SU-DHL-6 (cell line): ENCODE data around the gene C1S.
"Not testable (repeated sequence)": the region's sequence is repeated elsewhere in the genome, so short reads cannot be mapped to it uniquely, and the experiment has no call there.

Experiments
- H2AFZ ChIP-seq: fragments of 200-600 bp; sonication (generic); 2 replicates; pipeline ENCODE4 v1.6.1; 2014; ENCODE audit warnings: low read depth, mild to moderate bottlenecking, moderate library complexity, mixed read lengths, antibody characterized with exemption, low read length; ENCODE audit not compliant: severe bottlenecking
- H3F3A ChIP-seq: fragments of 200-600 bp; shearing (Covaris generic); 2 replicates; pipeline ENCODE4 v1.6.0; 2016; ENCODE audit warnings: antibody characterized with exemption, mild to moderate bottlenecking; ENCODE audit not compliant: insufficient read depth
- H3K27ac ChIP-seq: fragments of 200-600 bp; sonication (generic); 2 replicates; pipeline ENCODE4 v1.5.1; 2016; ENCODE audit warnings: low read depth, mild to moderate bottlenecking, low read length, moderate library complexity, mixed read lengths
- H3K27me3 ChIP-seq: fragments of 200-600 bp; sonication (generic), shearing (Covaris generic); 2 replicates; pipeline ENCODE4 v1.6.0; 2014; ENCODE audit warnings: mild to moderate bottlenecking, low read length
- H3K36me3 ChIP-seq: fragments of 200-600 bp; sonication (generic); 2 replicates; pipeline ENCODE4 v1.6.1; 2014; ENCODE audit warnings: mild to moderate bottlenecking, low read length, mixed read lengths
- H3K4me2 ChIP-seq: fragments of 300-600, 200-600 bp; shearing (Covaris generic), sonication (generic); 2 replicates; pipeline ENCODE4 v1.6.0; 2014; ENCODE audit warnings: low read length, low read depth, mild to moderate bottlenecking; ENCODE audit not compliant: poor library complexity, severe bottlenecking
- H3K4me3 ChIP-seq: fragments of 200-600 bp; sonication (generic); 2 replicates; pipeline ENCODE4 v1.5.1; 2014; ENCODE audit warnings: antibody characterized with exemption, low read length, mild to moderate bottlenecking, mixed read lengths; ENCODE audit not compliant: insufficient read depth, poor library complexity, severe bottlenecking
- H3K79me2 ChIP-seq: fragments of 200-600 bp; sonication (generic); 2 replicates; pipeline ENCODE4 v1.6.1; 2014; ENCODE audit warnings: mild to moderate bottlenecking, low read length, moderate library complexity; ENCODE audit not compliant: insufficient read depth
- H3K9ac ChIP-seq: fragments of 200-600 bp; sonication (generic); 2 replicates; pipeline ENCODE4 v1.7.0; 2014; ENCODE audit warnings: mild to moderate bottlenecking, low read length
- H3K9me2 ChIP-seq: fragments of 200-600 bp; sonication (generic); replicated peaks from 2 replicates; pipeline ENCODE4 v1.6.1; 2014; ENCODE audit warnings: low read length; ENCODE audit not compliant: insufficient read depth
- H3K9me3 ChIP-seq: fragments of 200-600 bp; sonication (generic); 2 replicates; pipeline ENCODE4 v1.6.1; 2014; ENCODE audit warnings: low read length, mixed read lengths; ENCODE audit not compliant: insufficient read depth
- H4K20me1 ChIP-seq: fragments of 200-600 bp; sonication (generic); 2 replicates; pipeline ENCODE4 v1.6.1; 2014; ENCODE audit warnings: low read depth, mild to moderate bottlenecking, antibody characterized with exemption, low read length, moderate library complexity, mixed read lengths
- CTCF ChIP-seq: fragments of 200-600 bp; sonication (generic); IDR thresholded peaks from one replicate; pipeline ENCODE4 v1.5.1; 2017; ENCODE audit warnings: antibody characterized with exemption, mild to moderate bottlenecking, low read length, moderate library complexity; ENCODE audit not compliant: insufficient read depth, poor library complexity, severe bottlenecking
- EZH2phosphoT487 ChIP-seq: fragments of 200-600 bp; sonication (generic), shearing (Covaris generic); conservative IDR thresholded peaks from 2 replicates; pipeline ENCODE4 v1.6.1; 2018; ENCODE audit warnings: mild to moderate bottlenecking, antibody characterized with exemption, low read length, moderate library complexity, mixed read lengths

Gene C1S

DNA sequence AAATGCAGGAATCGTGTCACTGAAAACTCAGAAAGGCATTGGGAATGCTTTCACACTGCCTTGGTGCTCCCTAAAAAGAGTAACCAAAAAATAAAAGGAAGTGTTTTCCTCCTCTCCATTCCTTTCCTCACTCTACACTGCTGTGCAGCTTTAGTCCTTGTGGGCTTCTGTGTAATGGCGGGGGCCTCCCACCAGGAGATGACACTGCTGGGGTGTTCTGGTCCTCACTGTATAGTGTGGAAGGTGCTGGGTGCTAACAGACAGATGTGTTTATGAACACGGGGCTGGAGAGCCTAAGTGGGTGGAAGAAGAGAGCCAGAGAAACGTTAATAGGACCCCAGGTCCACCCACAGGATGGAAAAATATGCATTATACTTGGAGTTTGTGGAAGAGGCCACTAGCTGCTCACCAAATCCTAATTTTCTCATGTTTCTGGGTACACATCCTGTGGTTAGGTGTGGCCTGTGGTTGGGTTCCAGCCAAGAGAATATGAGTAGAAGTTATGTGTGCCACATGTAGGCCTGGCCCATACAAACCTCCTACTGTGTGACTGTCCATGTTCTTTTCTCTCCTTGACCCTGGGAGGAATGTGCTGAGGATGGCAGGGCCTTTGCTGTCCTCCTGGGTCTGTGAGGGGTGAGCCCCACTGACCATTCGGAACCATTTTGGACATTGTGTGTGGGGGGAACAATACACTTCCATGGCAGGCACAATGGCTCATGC, 14.0 kb upstream of the C1S start:
- Histone ChIP-seq H3K9me2 (no peaks in the 10 kb centered on the region), H3K27me3 (no peaks in the 10 kb centered on the region), H3K9ac (no peak overlapping the region), H3K27ac (no peak overlapping the region), H3K4me3 (no peak overlapping the region), H3K9me3 (no peaks in the 10 kb centered on the region), H4K20me1 (no peaks in the 10 kb centered on the region), H3K4me2 (no peak overlapping the region), H3K79me2 (no peaks in the 10 kb centered on the region), H3K36me3 (no peaks in the 10 kb centered on the region), H3F3A (no peaks in the 10 kb centered on the region), H2AFZ (no peak overlapping the region)
- no peak for TF ChIP-seq EZH2phosphoT487
- TF ChIP-seq CTCF = no peak

DNA sequence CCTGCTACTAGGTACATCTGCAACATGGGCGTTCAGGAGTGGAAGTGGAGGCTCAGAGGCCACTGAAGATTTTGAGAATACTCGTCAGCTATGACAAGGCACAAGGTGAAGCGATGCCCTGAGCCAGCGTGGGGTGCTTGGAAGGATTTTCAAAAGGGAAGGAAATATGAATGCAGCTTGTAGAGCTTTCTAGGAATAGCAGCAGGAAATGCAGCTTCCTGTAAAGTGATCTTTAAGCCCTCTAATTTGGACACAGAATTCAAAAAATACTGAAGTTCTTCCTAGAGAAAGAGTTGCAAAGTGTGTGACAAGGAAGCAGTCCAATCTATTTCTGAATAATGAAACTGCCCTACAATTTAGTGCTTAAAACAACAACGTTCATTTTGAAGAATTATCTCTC, 13.2 kb upstream of the C1S start:
- Histone ChIP-seq H2AFZ (no peak overlapping the region), H3K4me3 (no peak overlapping the region), H3K27ac (no peak overlapping the region), H3F3A (no peaks in the 10 kb centered on the region), H3K9me2 (no peaks in the 10 kb centered on the region), H3K27me3 (no peaks in the 10 kb centered on the region), H3K9ac (no peak overlapping the region), H3K79me2 (no peaks in the 10 kb centered on the region), H4K20me1 (no peaks in the 10 kb centered on the region), H3K36me3 (no peaks in the 10 kb centered on the region), H3K9me3 (no peaks in the 10 kb centered on the region), H3K4me2 (no peak overlapping the region)
- TF ChIP-seq EZH2phosphoT487 (no peak), CTCF (no peak)

GRCh38 chr12:7049445-7049951, 11.0 kb upstream of the C1S start:
- not testable (repeated sequence) for H3F3A ChIP-seq, H3K9me2 ChIP-seq, H3K4me3 ChIP-seq, H3K9ac ChIP-seq, H3K27me3 ChIP-seq, H3K9me3 ChIP-seq, H3K36me3 ChIP-seq, H4K20me1 ChIP-seq, H3K4me2 ChIP-seq, H3K27ac ChIP-seq, H2AFZ ChIP-seq, H3K79me2 ChIP-seq

DNA sequence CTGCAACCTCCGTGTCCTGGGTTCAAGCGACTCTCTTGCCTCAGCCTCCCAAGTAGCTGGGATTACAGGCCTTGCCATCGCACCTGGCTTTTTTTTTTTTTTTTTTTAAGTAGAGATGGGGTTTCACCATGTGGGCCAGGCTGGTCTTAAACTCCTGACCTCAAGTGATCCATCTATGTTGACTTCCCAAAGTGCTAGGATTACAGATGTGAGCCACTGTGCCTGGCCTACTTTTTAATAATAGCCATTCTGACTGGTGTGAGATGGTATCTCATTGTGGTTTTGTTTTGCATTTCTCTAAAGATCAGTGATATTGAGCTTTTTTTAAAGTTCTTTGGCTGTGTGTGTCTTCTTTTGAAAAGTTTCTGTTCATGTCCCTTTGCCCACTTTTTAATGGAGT, 10.5 kb upstream of the C1S start:
- H2AFZ ChIP-seq, H3K27ac ChIP-seq, H3K9me3 ChIP-seq, H3K9ac ChIP-seq, H3K36me3 ChIP-seq, H3K79me2 ChIP-seq, H3K4me2 ChIP-seq, H3K27me3 ChIP-seq, H3K9me2 ChIP-seq, H3F3A ChIP-seq, H3K4me3 ChIP-seq, H4K20me1 ChIP-seq: not testable (repeated sequence)
